GM23338 (cell line): ENCODE results near the gene DDX31.

Experiments used
- EZH2 ChIP-seq: fragments of 200-600 bp; sonication (generic); IDR thresholded peaks from one replicate; pipeline ENCODE4 v1.8.0; 2017; ENCODE audit warnings: antibody characterized with exemption, mild to moderate bottlenecking, low read depth; ENCODE audit not compliant: unreplicated experiment
- EZH2phosphoT487 ChIP-seq: fragments of 200-600 bp; sonication (generic); IDR thresholded peaks from one replicate; pipeline ENCODE4 v1.8.1; 2018; ENCODE audit warnings: antibody characterized with exemption; ENCODE audit not compliant: unreplicated experiment
- POLR2AphosphoS5 ChIP-seq: IDR thresholded peaks from 2 replicates; pipeline ENCODE4 v1.6.1; 2016; ENCODE audit warnings: antibody characterized with exemption, low read depth
- TF ChIP-seq, protein P1 (sequence below), 2 experiments: fragments of 200-600 bp in 1 of 2; sonication (generic) in 1 of 2; conservative IDR thresholded peaks; 2 replicates each; pipeline versions ENCODE4 v1.5.1 to v1.6.1; 2016 to 2017; ENCODE audit warnings: antibody characterized with exemption in 2 of 2, low read depth in 2 of 2, mild to moderate bottlenecking in 2 of 2, moderate library complexity in 1 of 2
- TF ChIP-seq, protein P2 (sequence below): IDR thresholded peaks from one replicate; pipeline ENCODE4 v1.6.1; 2018; ENCODE audit warnings: antibody characterized with exemption; ENCODE audit not compliant: unreplicated experiment

DNA sequence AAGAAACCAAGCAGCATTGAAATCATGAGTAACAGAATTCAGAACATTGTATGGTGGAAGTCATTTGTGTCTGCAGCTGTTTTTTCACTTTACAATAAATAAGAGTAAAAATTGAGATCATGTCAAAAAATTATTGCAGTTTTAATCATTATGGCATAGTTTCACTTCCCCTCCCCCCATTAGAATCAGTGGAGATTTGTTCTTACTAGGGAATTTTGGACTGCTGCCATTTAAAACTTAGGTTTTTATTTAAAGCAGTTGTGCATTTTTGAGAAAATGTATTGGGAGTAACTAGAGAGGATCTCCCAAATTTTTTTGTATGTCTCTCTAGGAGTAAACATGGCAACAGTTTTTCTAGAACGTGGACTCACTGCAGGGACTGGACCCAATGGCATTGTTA, 20.9 kb upstream of the DDX31 start:
- TF ChIP-seq, protein P1, sequence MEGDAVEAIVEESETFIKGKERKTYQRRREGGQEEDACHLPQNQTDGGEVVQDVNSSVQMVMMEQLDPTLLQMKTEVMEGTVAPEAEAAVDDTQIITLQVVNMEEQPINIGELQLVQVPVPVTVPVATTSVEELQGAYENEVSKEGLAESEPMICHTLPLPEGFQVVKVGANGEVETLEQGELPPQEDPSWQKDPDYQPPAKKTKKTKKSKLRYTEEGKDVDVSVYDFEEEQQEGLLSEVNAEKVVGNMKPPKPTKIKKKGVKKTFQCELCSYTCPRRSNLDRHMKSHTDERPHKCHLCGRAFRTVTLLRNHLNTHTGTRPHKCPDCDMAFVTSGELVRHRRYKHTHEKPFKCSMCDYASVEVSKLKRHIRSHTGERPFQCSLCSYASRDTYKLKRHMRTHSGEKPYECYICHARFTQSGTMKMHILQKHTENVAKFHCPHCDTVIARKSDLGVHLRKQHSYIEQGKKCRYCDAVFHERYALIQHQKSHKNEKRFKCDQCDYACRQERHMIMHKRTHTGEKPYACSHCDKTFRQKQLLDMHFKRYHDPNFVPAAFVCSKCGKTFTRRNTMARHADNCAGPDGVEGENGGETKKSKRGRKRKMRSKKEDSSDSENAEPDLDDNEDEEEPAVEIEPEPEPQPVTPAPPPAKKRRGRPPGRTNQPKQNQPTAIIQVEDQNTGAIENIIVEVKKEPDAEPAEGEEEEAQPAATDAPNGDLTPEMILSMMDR (conservative IDR thresholded peaks at IDR 0.05; ENCODE audit: low read depth in 2 of 2): no peak
- no peak for TF ChIP-seq POLR2AphosphoS5
- TF ChIP-seq EZH2: no peak
- TF ChIP-seq EZH2phosphoT487: no peak
- TF ChIP-seq, protein P2, sequence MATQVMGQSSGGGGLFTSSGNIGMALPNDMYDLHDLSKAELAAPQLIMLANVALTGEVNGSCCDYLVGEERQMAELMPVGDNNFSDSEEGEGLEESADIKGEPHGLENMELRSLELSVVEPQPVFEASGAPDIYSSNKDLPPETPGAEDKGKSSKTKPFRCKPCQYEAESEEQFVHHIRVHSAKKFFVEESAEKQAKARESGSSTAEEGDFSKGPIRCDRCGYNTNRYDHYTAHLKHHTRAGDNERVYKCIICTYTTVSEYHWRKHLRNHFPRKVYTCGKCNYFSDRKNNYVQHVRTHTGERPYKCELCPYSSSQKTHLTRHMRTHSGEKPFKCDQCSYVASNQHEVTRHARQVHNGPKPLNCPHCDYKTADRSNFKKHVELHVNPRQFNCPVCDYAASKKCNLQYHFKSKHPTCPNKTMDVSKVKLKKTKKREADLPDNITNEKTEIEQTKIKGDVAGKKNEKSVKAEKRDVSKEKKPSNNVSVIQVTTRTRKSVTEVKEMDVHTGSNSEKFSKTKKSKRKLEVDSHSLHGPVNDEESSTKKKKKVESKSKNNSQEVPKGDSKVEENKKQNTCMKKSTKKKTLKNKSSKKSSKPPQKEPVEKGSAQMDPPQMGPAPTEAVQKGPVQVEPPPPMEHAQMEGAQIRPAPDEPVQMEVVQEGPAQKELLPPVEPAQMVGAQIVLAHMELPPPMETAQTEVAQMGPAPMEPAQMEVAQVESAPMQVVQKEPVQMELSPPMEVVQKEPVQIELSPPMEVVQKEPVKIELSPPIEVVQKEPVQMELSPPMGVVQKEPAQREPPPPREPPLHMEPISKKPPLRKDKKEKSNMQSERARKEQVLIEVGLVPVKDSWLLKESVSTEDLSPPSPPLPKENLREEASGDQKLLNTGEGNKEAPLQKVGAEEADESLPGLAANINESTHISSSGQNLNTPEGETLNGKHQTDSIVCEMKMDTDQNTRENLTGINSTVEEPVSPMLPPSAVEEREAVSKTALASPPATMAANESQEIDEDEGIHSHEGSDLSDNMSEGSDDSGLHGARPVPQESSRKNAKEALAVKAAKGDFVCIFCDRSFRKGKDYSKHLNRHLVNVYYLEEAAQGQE: no peak
